ENCODE measurements around the gene OR1M1. TPM values are rescaled to one million over a fixed set of nuclear protein-coding genes. Genes with fewer than 3 reads are reported as not detected.

Gene OR1M1
- total and polyA plus RNA-seq, 3 experiments from 2014 or later, result not detected

GRCh38 chr19:9107375-9107774 lies 20.5 kb downstream of the OR1M1 start, which contains the start of gene OR7G2:
OR7G2 (minus strand) TSS chr19:9107475; CDS start chr19:9103243, 4,232 bp downstream.
- Histone ChIP-seq H3K27ac (ENCODE audit: low read depth, low read length) (no peak within 1 kb of the TSS), H3K4me1 (ENCODE audit: insufficient read depth, low read length) (no peaks in the 10 kb centered on the region), H3K4me3 (ENCODE audit: low read length) (no peak within 1 kb of the TSS), H3K36me3 (ENCODE audit: insufficient read depth, low read length) (no peaks in the 10 kb centered on the region), H3K9me3 (ENCODE audit: low read length) (no peaks in the 10 kb centered on the region), H3K27me3 (ENCODE audit: insufficient read depth, low read length, poor library complexity, severe bottlenecking) (no peaks in the 10 kb centered on the region)
- no peak within 1 kb of the TSS for H3K4me3 Mint-ChIP-seq
- H3K27ac Mint-ChIP-seq, result no peak within 1 kb of the TSS
- CTCF ChIA-PET, result no interaction called here
- DNase-seq, result no peak
- H3K27me3 Mint-ChIP-seq, result peaks cover 11 to 33% of the 10 kb centered on the region in 2 donors
- no peaks in the 10 kb centered on the region for H3K36me3 Mint-ChIP-seq
- H3K4me1 Mint-ChIP-seq, result no peaks in the 10 kb centered on the region
- no peaks in the 10 kb centered on the region for H3K9me3 Mint-ChIP-seq
- POLR2A ChIA-PET, result no interaction called here

- Mint-ChIP-seq H3K27me3 (peaks cover 13 to 30% of the 10 kb centered on the region in 2 donors), H3K27ac (no peak overlapping the region), H3K4me1 (no peaks in the 10 kb centered on the region), H3K4me3 (no peak overlapping the region), H3K36me3 (no peaks in the 10 kb centered on the region), H3K9me3 (no peaks in the 10 kb centered on the region)
- ChIA-PET POLR2A (no interaction called here), CTCF (no interaction called here)
- Histone ChIP-seq H3K9me3 (ENCODE audit: low read length) (no peaks in the 10 kb centered on the region), H3K36me3 (ENCODE audit: insufficient read depth, low read length) (no peaks in the 10 kb centered on the region), H3K4me1 (ENCODE audit: insufficient read depth, low read length) (no peaks in the 10 kb centered on the region), H3K27ac (ENCODE audit: low read depth, low read length) (no peak overlapping the region), H3K4me3 (ENCODE audit: low read length) (no peak overlapping the region), H3K27me3 (ENCODE audit: insufficient read depth, low read length, poor library complexity, severe bottlenecking) (no peaks in the 10 kb centered on the region)
- DNase-seq, result no peak
Measured at GRCh38 chr19:9109959-9110358, 23.1 kb downstream of the OR1M1 start.

- Histone ChIP-seq H3K4me3 (ENCODE audit: low read length) (no peak within 1 kb of the TSS), H3K27ac (ENCODE audit: low read depth, low read length) (no peak within 1 kb of the TSS), H3K27me3 (ENCODE audit: insufficient read depth, low read length, poor library complexity, severe bottlenecking) (no peaks in the 10 kb centered on the region), H3K4me1 (ENCODE audit: insufficient read depth, low read length) (no peaks in the 10 kb centered on the region), H3K36me3 (ENCODE audit: insufficient read depth, low read length) (no peaks in the 10 kb centered on the region), H3K9me3 (ENCODE audit: low read length) (no peaks in the 10 kb centered on the region)
- Mint-ChIP-seq H3K36me3 (no peaks in the 10 kb centered on the region), H3K27ac (no peak within 1 kb of the TSS), H3K27me3 (peaks cover 17 to 23% of the 10 kb centered on the region in 2 donors), H3K9me3 (no peaks in the 10 kb centered on the region), H3K4me1 (no peaks in the 10 kb centered on the region), H3K4me3 (no peak within 1 kb of the TSS)
- CTCF ChIA-PET, result no interaction called here
- POLR2A ChIA-PET, result no interaction called here
- no peak for DNase-seq
Measured at GRCh38 chr19:9115307-9115813, 28.5 kb downstream of the OR1M1 start, which contains the start of gene OR7G1. OR7G1 (minus strand) TSS chr19:9115763; CDS start chr19:9115763, 0 bp downstream.

GRCh38 chr19:9116547-9116946 lies 29.7 kb downstream of the OR1M1 start:
- Mint-ChIP-seq H3K27ac (no peak overlapping the region), H3K4me1 (no peaks in the 10 kb centered on the region), H3K4me3 (no peak overlapping the region), H3K36me3 (no peaks in the 10 kb centered on the region), H3K9me3 (no peaks in the 10 kb centered on the region), H3K27me3 (peaks cover 17 to 27% of the 10 kb centered on the region in 2 donors)
- ChIA-PET CTCF (no interaction called here), POLR2A (no interaction called here)
- Histone ChIP-seq H3K4me1 (ENCODE audit: insufficient read depth, low read length) (no peaks in the 10 kb centered on the region), H3K36me3 (ENCODE audit: insufficient read depth, low read length) (no peaks in the 10 kb centered on the region), H3K27me3 (ENCODE audit: insufficient read depth, low read length, poor library complexity, severe bottlenecking) (no peaks in the 10 kb centered on the region), H3K4me3 (ENCODE audit: low read length) (no peak overlapping the region), H3K9me3 (ENCODE audit: low read length) (no peaks in the 10 kb centered on the region), H3K27ac (ENCODE audit: low read depth, low read length) (no peak overlapping the region)
- no peak for DNase-seq

GRCh38 chr19:9126900-9127405 lies 40.1 kb downstream of the OR1M1 start, which contains the start of gene OR7G3:
OR7G3 (minus strand) TSS chr19:9126950; CDS start chr19:9126950, 0 bp downstream.
- Mint-ChIP-seq H3K9me3 (no peaks in the 10 kb centered on the region), H3K4me1 (peaks cover 2 to 7% (median 5%) of the 10 kb centered on the region in 3 donors), H3K27me3 (peaks cover 14 to 34% of the 10 kb centered on the region in 2 donors), H3K27ac (peak within 1 kb of the TSS in 2 of 8 donors; percentile 19 to 33), H3K36me3 (peaks cover 0 to 4% (median 0%) of the 10 kb centered on the region in 3 donors), H3K4me3 (no peak within 1 kb of the TSS)
- H3K4me1 ChIP-seq (ENCODE audit: insufficient read depth, low read length), result no peaks in the 10 kb centered on the region
- no peaks in the 10 kb centered on the region for H3K9me3 ChIP-seq (ENCODE audit: low read length)
- no peaks in the 10 kb centered on the region for H3K36me3 ChIP-seq (ENCODE audit: insufficient read depth, low read length)
- ChIA-PET POLR2A (no interaction called here), CTCF (no interaction called here)
- H3K27me3 ChIP-seq (ENCODE audit: insufficient read depth, low read length, poor library complexity, severe bottlenecking), result no peaks in the 10 kb centered on the region
- no peak within 1 kb of the TSS for H3K4me3 ChIP-seq (ENCODE audit: low read length)
- no peak for DNase-seq
- no peak within 1 kb of the TSS for H3K27ac ChIP-seq (ENCODE audit: low read depth, low read length)

GRCh38 chr19:9128171-9128570 lies 41.3 kb downstream of the OR1M1 start:
- POLR2A ChIA-PET, result no interaction called here
- Mint-ChIP-seq H3K27me3 (peaks cover 14 to 30% of the 10 kb centered on the region in 2 donors), H3K36me3 (peaks cover 0 to 4% (median 0%) of the 10 kb centered on the region in 3 donors), H3K9me3 (no peaks in the 10 kb centered on the region), H3K27ac (no peak overlapping the region), H3K4me3 (no peak overlapping the region), H3K4me1 (peaks cover 2 to 7% (median 5%) of the 10 kb centered on the region in 3 donors)
- no peak overlapping the region for H3K27ac ChIP-seq (ENCODE audit: low read depth, low read length)
- H3K27me3 ChIP-seq (ENCODE audit: insufficient read depth, low read length, poor library complexity, severe bottlenecking), result no peaks in the 10 kb centered on the region
- no peaks in the 10 kb centered on the region for H3K4me1 ChIP-seq (ENCODE audit: insufficient read depth, low read length)
- no peaks in the 10 kb centered on the region for H3K9me3 ChIP-seq (ENCODE audit: low read length)
- DNase-seq, result no peak
- no peaks in the 10 kb centered on the region for H3K36me3 ChIP-seq (ENCODE audit: insufficient read depth, low read length)
- H3K4me3 ChIP-seq (ENCODE audit: low read length), result no peak overlapping the region
- CTCF ChIA-PET, result no interaction called here

- Histone ChIP-seq H3K9me3 (ENCODE audit: low read length) (no peaks in the 10 kb centered on the region), H3K4me3 (ENCODE audit: low read length) (no peak overlapping the region), H3K27ac (ENCODE audit: low read depth, low read length) (no peak overlapping the region), H3K27me3 (ENCODE audit: insufficient read depth, low read length, poor library complexity, severe bottlenecking) (no peaks in the 10 kb centered on the region), H3K4me1 (ENCODE audit: insufficient read depth, low read length) (no peaks in the 10 kb centered on the region), H3K36me3 (ENCODE audit: insufficient read depth, low read length) (no peaks in the 10 kb centered on the region)
- POLR2A ChIA-PET, result no interaction called here
- Mint-ChIP-seq H3K4me1 (peaks cover 2 to 7% (median 5%) of the 10 kb centered on the region in 3 donors), H3K27me3 (peaks cover 14 to 25% of the 10 kb centered on the region in 2 donors), H3K36me3 (peaks cover 0 to 4% (median 0%) of the 10 kb centered on the region in 3 donors), H3K9me3 (no peaks in the 10 kb centered on the region), H3K4me3 (no peak overlapping the region), H3K27ac (no peak overlapping the region)
- CTCF ChIA-PET, result no interaction called here
- DNase-seq, result no peak
Measured at GRCh38 chr19:9130965-9131364, 44.1 kb downstream of the OR1M1 start.

GRCh38 chr19:9132422-9132821 lies 45.6 kb downstream of the OR1M1 start:
- H3K4me1 Mint-ChIP-seq, result peaks cover 4 to 12% (median 10%) of the 10 kb centered on the region in 3 donors
- no peak overlapping the region for H3K4me3 Mint-ChIP-seq
- H3K27ac Mint-ChIP-seq, result no peak overlapping the region
- H3K36me3 Mint-ChIP-seq, result no peaks in the 10 kb centered on the region
- Histone ChIP-seq H3K4me3 (ENCODE audit: low read length) (no peak overlapping the region), H3K27me3 (ENCODE audit: insufficient read depth, low read length, poor library complexity, severe bottlenecking) (no peaks in the 10 kb centered on the region), H3K27ac (ENCODE audit: low read depth, low read length) (no peak overlapping the region), H3K36me3 (ENCODE audit: insufficient read depth, low read length) (no peaks in the 10 kb centered on the region), H3K4me1 (ENCODE audit: insufficient read depth, low read length) (no peaks in the 10 kb centered on the region), H3K9me3 (ENCODE audit: low read length) (no peaks in the 10 kb centered on the region)
- POLR2A ChIA-PET, result no interaction called here
- no peaks in the 10 kb centered on the region for H3K9me3 Mint-ChIP-seq
- DNase-seq, result no peak
- CTCF ChIA-PET, result no interaction called here
- peaks cover 9 to 15% of the 10 kb centered on the region in 2 donors for H3K27me3 Mint-ChIP-seq

All from CD8-positive, alpha-beta memory T cell (primary cell).